ENCODE measurements around the gene CDK9.
"Not testable (repeated sequence)": the region's sequence is repeated elsewhere in the genome, so short reads cannot be mapped to it uniquely, and the experiment has no call there.

CDK9 gene

GRCh38 chr9:127780126-127780885 lies 5.5 kb upstream of the CDK9 start:
- DNase-seq (ENCODE audit: low spot score), result no peak

GRCh38 chr9:127780909-127781308 lies 4.9 kb upstream of the CDK9 start:
- DNase-seq (ENCODE audit: low spot score), result not testable (repeated sequence)

- DNase-seq (ENCODE audit: low spot score), result no peak
Observed at GRCh38 chr9:127781806-127782205, 4.0 kb upstream of the CDK9 start.

GRCh38 chr9:127783111-127784008 lies 2.5 kb upstream of the CDK9 start:
- no peak for DNase-seq (ENCODE audit: low spot score)

GRCh38 chr9:127785023-127785932 lies 556 bp upstream of the CDK9 start:
- DNase-seq (ENCODE audit: low spot score), result peak; percentile 95

GRCh38 chr9:127786773-127787104 lies 905 bp downstream of the CDK9 start:
- DNase-seq (ENCODE audit: low spot score), result no peak

GRCh38 chr9:127788337-127789011 lies 2.6 kb downstream of the CDK9 start:
- DNase-seq (ENCODE audit: low spot score), result no peak

GRCh38 chr9:127789179-127789578 lies 3.3 kb downstream of the CDK9 start:
- no peak for DNase-seq (ENCODE audit: low spot score)

GRCh38 chr9:127790094-127790855 lies 4.4 kb downstream of the CDK9 start:
- no peak for DNase-seq (ENCODE audit: low spot score)

- DNase-seq (ENCODE audit: low spot score), result no peak
Observed at GRCh38 chr9:127791085-127791484, 5.3 kb downstream of the CDK9 start.

GRCh38 chr9:127792417-127793031 lies 6.7 kb downstream of the CDK9 start:
- DNase-seq (ENCODE audit: low spot score), result no peak

- DNase-seq (ENCODE audit: low spot score), result peak; percentile 57
Observed at GRCh38 chr9:127793093-127793708, 7.4 kb downstream of the CDK9 start.

- no peak for DNase-seq (ENCODE audit: low spot score)
Observed at GRCh38 chr9:127794001-127794791, 8.4 kb downstream of the CDK9 start.

GRCh38 chr9:127796225-127796813 lies 10.5 kb downstream of the CDK9 start:
- peak; percentile 12 for DNase-seq (ENCODE audit: low spot score)

GRCh38 chr9:127796852-127797370 lies 11.1 kb downstream of the CDK9 start:
- DNase-seq (ENCODE audit: low spot score), result no peak

- no peak for DNase-seq (ENCODE audit: low spot score)
Observed at GRCh38 chr9:127801955-127802575, 16.2 kb downstream of the CDK9 start.

- DNase-seq (ENCODE audit: low spot score), result peak; percentile 98
Observed at GRCh38 chr9:127802576-127803443, 17.0 kb downstream of the CDK9 start, which contains the start of gene FPGS. FPGS (plus strand) TSS chr9:127802882; CDS start chr9:127802925, 43 bp downstream.

Data from D341Med (cell line).